GM21447 (cell line): ENCODE data around the gene ACTC1.
"Not testable (repeated sequence)": the region's sequence is repeated elsewhere in the genome, so short reads cannot be mapped to it uniquely, and the experiment has no call there.

ENCODE experiments used
- ATAC-seq: cut with Tn5 transposase; IDR thresholded peaks from one replicate; pipeline ENCODE4 v1.9.1; 2021; ENCODE audit not compliant: unreplicated experiment

Gene ACTC1

DNA sequence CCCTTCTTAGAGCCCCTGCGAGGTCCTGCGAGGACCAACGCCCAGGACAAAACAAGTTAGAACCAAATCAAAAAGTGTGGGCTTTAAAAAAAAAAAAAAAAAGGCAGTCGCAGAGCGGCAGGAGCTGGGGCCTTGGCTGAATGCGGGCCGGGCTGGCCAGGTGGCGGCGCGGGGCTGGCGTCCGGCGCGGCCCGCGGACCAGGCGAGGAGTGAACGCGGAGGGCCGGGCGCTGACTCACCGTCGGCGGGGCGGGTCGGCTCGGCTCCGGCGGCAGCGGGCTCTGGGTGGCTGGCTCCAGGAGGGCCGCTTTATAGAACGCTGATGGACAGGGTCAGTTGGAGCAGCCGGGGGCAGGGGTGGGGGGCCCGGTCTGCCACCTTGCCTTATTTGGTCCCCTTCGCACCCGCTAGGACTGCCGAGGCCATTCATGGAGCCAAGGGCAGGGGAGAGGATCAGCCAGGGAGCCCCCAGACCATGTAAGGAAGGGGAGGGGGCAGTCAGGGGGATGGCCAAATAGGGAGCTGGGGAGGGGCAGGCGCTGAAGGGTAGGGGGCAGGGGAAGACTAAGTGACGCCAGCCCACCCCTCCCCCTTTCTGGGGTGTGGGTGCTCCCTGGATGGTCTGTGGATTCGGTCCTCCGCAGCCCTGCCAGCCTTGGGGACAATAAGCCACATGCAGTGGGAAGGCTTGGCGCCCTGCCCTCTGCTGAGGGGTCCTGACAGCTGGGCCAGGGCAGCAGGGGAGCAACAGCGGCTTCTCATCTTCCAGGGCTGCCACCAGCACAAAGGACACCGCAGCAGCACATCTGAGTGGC, at the start of gene ACTC1:
TSS of gene ACTC1 (minus strand) at position 283 of the 815 bp plus-strand sequence. CDS start 741 bp downstream, outside the sequence.
- no peak for ATAC-seq

DNA sequence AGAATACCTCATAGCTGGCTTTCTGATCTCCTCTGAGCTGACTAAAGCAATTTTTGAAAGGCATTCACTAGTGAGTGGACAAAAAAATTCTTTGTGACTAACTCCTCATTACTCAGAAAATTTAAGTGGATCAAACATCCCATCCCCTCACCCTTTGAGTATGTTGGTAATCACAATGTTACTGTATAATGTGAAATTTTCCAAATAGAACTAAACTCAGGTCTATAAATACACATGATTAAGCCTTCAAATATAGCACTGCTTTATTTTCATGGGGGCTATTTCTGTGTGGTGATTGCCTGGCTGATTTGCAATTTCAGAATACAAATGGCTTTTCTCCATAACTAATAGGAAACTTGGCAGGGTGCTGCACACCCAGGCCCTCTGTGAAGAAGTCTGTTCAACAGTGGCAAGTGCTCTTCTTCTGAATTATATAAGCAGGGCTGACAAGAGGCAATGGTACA, 45.9 kb upstream of the ACTC1 start:
- ATAC-seq = no peak

DNA sequence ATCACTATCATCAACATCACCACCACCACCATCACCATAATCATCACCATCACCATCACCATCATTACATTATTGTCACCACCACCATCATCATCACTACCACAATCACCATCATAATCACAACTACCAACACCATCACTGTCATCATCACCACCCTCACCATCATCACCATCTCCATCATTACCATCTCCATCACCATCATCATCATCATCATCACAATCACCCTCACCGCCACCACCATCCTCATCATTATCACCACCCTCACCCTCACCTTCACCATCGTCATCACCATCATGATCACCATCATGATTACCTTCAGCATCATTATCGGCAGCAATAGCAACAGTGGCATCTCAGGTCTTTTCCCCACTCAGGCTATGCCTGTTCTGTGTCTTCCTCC, 42.9 kb upstream of the ACTC1 start:
- no peak for ATAC-seq

DNA sequence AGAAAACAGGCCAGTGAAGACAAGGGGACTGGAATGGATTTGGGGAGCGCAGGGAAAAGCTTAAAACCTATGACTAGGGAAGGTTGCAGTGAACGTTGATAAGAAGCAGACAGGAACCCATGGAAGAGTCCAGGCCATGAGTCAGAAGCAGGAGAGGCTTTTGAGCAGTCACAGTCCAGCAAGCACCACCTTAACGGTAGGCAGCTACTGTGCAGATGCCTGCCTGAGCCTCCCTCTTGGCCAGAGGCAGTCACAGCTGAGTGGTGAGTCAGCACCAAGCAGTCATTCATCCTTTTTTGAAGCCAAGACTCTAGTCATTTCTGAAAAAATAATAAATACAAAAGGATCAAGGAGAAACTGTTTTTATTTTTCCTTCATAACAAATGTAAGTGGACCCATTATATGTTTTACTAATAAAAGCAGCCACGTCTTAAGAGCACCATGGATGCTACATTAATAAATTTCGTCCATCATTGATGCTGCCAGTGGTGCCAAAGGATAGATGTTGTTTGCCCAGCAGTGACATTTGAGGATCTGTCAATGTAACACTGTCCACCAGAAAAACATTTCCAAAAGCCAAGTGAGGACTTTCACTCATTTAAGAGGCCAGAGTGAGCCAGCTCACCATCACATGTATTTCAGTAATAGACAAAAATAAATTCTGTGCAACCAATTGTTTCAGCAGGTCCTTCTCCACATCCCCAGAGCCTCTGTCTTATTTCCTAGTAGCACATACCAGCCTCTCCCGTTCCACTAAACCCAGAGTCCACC, 42.1 kb upstream of the ACTC1 start:
- no peak for ATAC-seq

DNA sequence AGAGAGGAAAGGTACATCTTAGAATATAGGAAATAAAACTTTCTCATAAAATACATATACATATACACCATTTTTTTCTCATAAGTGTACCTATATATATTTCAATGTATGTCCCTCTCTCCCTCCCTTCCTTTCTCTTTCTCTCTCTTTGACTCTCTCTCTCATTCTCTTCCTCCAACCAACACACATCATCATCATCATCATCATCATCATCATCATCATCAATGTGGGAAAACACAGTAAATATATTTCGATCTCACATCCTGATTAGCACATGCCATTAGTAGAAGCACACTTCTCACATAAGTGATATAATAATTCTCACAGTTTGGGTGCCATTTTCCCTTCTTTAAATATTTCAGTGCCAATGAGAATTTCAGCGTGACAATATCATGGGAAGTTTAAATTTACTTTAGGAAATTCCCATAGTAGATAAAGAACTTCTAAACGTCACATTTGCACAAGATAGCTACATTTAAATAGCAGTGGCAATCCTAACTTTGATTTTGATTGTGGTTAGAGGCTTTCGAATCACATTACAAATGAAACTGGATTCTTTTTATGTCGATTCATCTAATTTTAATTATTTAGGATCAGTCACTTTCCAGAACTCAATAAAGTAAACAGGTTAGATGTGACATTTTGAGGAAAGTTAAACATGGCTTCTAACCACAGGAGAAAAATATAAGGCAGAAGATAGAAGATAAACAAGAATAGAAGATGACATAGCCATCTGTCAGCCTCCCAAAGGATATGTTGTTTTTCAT, 33.0 kb upstream of the ACTC1 start:
- ATAC-seq = no peak

DNA sequence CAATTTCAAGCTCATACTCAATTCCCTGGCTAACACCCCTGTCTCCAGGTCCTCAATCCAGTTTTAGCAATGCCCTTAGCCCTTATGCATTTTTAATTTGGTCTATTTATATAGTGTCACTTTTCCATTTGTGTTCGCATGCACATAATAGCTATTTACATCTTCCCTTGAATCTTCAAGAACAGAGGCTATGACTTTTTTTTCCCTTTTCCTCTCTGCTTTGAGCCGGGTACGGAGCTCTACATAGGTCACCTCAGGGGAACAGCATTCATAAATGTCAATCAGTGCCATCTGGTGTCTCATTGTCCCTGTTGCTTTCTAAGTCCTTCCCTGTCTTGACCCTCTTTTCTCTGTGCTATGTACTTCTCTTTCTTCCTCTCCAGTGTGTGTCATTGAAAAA, 26.5 kb upstream of the ACTC1 start:
- ATAC-seq = no peak

DNA sequence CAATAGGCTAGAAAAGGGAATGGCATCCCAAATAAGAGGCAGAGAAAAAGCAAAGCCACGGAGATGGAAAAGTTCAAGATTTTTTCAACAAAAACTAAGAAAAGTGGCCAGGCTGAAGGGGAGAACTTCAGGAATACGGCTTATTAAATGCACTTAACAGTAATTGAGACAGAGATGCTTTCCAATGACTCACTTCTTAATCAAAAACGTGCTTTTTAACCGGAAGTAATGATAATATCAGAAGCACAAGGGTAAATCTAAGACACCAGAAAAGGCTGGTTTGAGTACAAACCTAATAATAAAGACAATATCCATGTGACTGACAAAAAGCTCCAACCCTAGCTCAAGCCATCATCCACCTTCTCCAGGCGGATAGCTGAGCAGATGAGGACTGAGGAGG, 24.8 kb upstream of the ACTC1 start:
- ATAC-seq = no peak

DNA sequence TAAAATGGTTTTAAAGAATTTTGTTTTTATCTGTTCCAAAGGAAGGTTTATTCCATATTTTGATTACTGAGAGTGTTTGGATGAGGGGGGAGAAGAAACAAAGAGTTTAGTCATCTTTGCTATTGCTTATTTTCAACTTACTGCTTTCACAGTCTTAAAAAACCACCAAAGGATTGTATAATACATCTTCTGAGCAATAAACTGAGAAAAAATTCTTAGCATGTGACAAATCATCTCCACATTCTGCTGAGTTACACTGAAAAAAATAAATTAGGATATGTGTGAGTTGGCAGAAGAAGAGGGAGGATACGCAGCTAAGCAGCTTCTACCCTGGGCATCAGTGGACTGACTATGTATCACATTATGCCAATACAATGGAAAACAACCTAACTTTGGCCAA, 23.2 kb upstream of the ACTC1 start:
- no peak for ATAC-seq

DNA sequence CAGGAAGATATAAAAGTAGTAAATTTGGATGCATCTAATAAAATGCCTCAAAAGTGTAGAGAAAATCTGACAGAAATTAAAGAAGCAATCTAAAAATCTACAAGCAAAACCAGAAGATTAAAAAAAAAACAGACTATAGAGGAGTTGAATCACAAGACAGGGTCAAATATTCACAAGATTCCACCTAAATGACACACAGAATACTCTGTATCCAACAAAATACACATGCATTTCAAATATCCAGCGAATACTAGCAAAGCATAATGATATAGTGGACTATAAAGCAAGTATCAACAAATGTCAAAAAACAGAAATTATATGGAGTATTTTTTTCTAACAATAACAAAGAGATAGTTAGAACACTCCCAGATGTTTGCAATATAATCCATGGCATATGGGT, 20.5 kb upstream of the ACTC1 start:
- ATAC-seq = no peak

DNA sequence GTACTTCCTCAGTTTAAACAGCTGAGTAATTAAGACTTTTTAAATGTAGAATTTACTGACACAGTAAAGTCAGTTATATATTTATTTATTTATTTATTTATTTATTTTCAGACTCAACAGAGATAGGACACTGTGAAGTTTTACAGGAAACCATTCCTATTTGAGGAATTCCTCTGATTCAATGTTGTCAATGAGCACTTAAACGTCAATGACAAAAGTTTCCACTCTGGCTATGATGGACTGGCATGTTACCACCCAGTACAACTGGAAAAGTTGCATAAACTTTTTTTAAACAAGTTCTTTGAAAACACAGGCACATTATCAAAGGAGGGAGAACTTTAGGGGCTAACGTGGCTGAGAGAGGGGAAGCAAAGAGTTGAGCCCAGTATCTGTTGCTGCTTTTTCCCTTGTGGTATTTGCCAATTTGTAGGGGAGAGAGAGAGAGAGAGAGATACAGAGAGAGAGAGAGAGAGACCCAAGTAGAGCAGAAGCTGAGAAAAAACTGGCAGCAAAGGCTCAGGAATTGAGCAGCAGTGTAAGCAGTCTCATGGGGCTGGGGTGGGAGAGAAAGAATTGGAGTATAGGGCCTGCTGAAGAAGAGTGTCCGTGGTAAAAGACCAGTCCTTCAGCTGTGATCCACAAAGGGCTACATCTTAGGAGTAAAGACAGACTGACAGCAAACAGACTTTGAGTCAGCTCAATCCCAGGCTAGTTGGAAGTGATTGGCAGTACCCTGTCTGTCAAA, 18.3 kb upstream of the ACTC1 start:
- ATAC-seq = no peak

DNA sequence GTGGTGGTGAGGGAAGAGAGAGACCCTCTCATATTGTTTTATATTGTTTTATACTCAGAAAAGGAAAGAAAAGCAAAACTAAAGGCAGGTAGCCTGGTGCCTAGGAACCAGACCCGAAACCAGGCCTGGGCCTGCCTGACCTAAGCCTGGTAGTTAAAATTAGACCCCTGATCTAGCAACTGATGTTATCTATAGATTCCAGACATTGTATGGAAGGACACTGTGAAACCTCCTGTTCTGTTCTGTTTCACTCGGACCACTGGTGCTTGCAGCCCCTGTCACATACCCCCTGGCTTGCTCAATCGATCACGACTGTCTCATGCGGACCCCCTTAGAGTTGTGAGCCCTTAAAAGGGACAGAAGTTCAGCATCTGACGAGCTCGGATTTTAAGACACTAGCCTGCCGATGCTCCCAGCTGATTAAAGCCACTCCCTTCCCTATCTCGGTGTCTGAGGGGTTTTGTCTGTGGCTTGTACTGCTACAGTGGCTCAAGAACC, 17.6 kb upstream of the ACTC1 start:
- ATAC-seq = not testable (repeated sequence)

DNA sequence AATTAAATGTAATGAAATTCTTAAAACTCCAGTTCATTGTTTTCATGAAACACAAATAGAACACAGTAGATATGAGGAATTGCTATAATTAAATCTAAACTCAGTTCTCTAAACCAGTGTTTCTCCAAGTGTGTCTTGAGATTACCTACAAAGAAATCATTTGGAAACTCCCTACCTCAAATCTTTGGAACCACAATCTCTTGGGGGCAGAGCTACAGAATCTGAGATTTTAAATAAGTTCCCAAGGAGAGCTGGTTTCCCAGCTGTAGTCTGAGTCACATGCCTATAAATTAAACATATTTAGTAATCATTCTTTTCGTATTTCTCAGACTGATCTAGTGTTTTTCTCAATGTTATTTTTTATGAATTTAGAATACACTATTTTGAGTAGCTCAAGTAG, 17.0 kb upstream of the ACTC1 start:
- no peak for ATAC-seq

DNA sequence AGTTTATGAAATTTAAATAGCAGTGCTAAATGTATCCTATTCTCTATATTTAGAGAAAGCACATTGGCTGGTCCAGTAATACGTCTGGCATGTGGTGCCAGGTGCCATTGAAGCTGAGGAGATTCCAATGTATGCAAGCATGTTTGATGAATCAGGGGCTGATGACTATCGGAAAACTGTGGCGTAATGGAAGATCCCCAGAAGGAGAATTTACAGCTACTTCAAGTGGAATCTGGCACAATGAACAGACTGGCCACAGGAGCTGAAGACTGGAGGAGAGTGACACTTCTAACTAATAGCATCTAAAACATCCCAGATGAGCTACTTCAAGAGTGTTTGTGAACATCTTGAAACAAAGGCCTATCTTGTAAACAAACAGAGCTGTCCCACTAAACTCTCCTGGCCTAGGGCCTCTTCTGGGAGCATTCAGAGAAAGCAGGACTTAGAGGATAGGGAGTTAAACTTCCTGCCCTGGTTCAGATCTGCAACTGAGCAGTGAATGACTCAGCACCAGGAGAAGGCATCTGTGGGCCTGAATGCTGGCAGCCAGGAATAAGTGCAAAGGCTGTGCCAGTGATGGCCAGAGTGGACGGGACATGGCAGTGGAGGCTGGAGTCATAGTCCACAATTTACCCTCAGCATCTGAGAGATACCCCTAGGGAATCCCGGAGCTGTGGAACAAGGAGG, 15.2 kb upstream of the ACTC1 start:
- ATAC-seq = no peak

DNA sequence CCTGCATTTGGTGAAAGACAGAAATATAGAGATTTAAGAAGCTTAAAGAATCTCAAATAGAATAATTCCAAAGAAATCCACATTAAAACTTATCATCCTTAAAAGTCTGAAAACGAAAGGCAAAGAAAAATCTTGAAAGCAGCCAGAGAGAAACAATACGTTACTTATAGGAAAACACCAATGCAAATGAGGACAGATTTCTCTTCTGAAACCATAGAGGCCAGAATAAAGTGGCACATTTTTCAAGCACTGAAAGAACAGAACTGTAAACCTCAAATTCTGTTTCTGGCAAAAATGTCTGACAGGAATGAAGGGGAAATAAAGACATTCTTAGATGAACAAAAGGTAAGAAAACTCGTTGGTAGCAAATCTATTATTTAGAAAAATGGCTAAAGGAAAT, 13.8 kb upstream of the ACTC1 start:
- no peak for ATAC-seq

DNA sequence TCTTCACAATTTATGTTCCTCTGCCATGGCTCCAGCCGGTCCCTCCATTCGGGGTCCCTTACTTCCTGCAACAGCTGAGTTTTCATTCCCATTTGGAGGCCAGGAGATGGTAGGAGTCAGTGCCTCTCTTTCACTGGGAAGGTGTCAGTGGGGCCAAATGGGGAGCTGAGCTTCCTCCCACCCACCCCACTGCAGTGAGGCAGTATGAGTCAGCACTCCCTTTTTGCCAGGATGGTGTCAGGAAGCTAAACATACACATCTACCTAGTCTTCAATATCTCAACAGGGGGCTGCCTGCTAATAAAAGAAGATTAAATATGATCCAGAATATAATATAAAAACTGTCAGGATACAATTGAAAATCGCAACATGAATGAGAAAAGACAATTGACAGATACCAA, 12.7 kb upstream of the ACTC1 start:
- no peak for ATAC-seq

DNA sequence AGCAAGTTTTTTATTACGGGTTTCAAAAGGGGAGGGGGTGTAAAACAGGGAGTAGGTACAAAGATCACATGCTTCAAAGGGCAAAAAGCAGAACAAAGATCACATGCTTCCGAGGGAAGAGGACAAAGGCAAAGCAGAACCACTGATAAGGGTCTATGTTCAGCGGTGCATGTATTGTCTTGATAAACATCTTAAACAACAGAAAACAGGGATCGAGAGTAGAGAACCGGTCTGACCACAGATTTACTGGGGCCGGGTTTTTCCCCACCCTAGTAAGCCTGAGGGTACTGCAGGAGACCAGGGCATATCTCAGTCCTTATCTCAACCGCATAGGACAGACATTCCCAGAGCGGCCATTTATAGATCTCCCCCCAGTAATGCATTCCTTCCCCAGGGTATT, 11.9 kb upstream of the ACTC1 start:
- not testable (repeated sequence) for ATAC-seq

DNA sequence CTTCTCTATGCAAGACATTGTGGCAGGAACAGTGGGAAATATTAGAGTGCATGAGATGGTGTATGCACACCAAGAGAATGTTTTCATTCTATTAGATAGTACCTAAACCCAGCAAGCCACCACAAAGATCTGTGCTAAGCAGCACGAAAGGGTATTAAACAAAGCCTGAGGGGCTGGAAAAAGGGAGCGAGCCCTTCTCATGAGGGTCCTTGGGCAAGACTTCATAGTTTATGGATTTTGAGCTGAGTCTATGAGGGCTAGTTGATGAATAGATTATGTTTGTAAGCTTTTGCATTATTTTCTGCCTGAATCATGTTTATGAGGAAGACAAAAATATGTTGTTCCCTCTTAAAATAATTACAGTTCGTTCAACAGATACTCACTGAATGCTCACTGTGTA, 9.4 kb upstream of the ACTC1 start:
- no peak for ATAC-seq

DNA sequence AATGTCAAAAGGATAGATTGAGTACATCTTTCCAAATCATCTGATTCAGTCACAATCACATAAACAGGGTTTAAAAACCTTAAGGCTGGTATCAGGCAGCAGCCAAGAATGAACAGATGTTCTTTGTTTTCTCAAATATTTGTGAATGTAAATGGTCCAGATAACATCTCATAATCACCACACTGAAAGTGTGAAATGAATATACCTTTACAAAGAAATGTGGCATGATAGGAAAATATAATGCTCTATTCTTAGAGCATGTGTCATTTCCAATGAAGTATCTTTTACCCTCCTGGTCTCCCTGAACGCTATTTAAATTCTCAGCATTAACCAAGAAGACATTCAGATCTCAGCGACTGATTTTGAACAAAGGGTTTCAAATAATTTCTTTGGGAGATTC, 8.8 kb upstream of the ACTC1 start:
- ATAC-seq = no peak

DNA sequence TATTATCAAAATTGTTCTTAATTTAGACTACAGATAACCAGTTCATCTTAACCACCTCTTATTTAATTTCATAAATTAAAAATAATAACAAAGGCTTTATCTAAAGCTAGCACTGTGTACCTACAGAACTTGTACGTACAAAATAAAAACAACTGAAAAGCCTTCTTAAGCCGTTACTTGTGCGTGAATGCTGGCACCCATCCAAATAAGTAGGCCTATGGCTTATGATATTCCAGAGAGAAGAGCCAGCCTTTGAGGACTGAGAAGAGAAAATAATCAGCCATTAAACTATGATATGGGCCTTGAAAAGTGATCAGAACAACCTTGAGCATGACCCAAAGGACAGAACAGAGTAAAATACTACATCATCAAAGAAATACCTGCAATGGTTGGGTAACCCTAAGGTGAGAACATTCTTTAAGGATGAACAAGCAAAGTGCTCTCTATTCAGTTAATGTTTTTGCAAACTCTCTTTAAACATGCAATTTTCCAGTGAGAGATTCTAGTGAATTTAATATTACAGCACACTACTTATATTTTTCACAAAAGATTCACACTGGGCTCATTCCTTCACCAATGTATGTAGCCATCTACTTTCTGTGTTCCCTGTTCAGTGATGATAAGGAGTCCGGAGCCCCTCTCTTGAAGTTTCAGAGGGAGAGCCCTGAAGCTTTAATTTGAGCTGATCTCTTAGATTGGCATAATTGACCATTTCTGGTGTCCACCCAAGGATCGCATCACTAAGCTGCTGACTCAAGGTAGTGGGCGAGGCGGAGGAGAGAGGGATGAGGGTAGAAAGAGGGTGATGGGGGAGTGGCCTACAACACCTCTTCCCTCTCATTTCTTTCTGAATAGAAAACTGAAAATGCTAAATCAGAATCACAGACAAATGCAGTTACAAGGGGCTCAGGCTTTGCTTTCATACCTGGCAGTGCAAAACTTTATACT, 7.7 kb upstream of the ACTC1 start:
- no peak for ATAC-seq
